GM12873 (cell line): ENCODE data around the gene HCFC2.

Experiments used
- CTCF ChIP-seq: IDR thresholded peaks from 2 replicates; pipeline ENCODE4 v1.5.1; 2012; ENCODE audit warnings: low read depth, mild to moderate bottlenecking, moderate library complexity, low read length, control low read depth; ENCODE audit not compliant: insufficient read depth; ENCODE audit errors: missing control alignments

HCFC2 gene

GRCh38 chr12:104152685-104153241, 88.4 kb downstream of the HCFC2 start:
- TF ChIP-seq CTCF: no peak

- no peak for TF ChIP-seq CTCF
Measured at GRCh38 chr12:104154286-104154685, 90.0 kb downstream of the HCFC2 start.

GRCh38 chr12:104154806-104155205, 90.5 kb downstream of the HCFC2 start:
- TF ChIP-seq CTCF: no peak
